ENCODE data around the gene DNAJA2.

GRCh38 chr16:47004652-47005051 lies 31.2 kb upstream of the DNAJA2 start:
- TF ChIP-seq CTCF (IDR thresholded peaks at IDR 0.05) (no peak), POLR2A (IDR thresholded peaks at IDR 0.05) (no peak), EP300 (IDR thresholded peaks at IDR 0.05) (no peak), POLR2AphosphoS5 (IDR thresholded peaks at IDR 0.05) (no peak)

Measured in stomach (tissue), 4 donors.